ENCODE data around the gene UBR3. TPM values are rescaled to one million over a fixed set of nuclear protein-coding genes. Genes with fewer than 3 reads are reported as not detected.

The UBR3 gene
- total and polyA plus RNA-seq, 4 experiments from 2014 or later: 4.3 to 43.5 (median 27.6) TPM

- H3K27me3 ChIP-seq (ENCODE audit: insufficient read depth, low read length): no peaks in the 10 kb centered on the region
- H3K36me3 Mint-ChIP-seq: peaks cover 33 to 40% of the 10 kb centered on the region in 2 donors
- intact Hi-C loops (cut with micrococcal nuclease): no loop called here
- H3K9me3 ChIP-seq (ENCODE audit: control insufficient read depth in 1 of 2, low read length in 2 of 2): no peaks in the 10 kb centered on the region
- H3K4me1 Mint-ChIP-seq: no peaks in the 10 kb centered on the region
- no peak overlapping the region for H3K27ac Mint-ChIP-seq
- POLR2A ChIA-PET (ENCODE audit: partially characterized antibody): no interaction called here
- no peaks in the 10 kb centered on the region for H3K4me1 ChIP-seq (ENCODE audit: insufficient read depth, low read length)
- DNase-seq: no peak
- no peak overlapping the region for H3K4me3 Mint-ChIP-seq
- no peak overlapping the region for H3K27ac ChIP-seq (ENCODE audit: low read depth, low read length)
- no peaks in the 10 kb centered on the region for H3K36me3 ChIP-seq (ENCODE audit: insufficient read depth, low read length)
- no peaks in the 10 kb centered on the region for H3K9me3 Mint-ChIP-seq
- H3K27me3 Mint-ChIP-seq: no peaks in the 10 kb centered on the region
- no peak overlapping the region for H3K4me3 ChIP-seq (ENCODE audit: low read length in 2 of 2)
- CTCF ChIA-PET (ENCODE audit: partially characterized antibody): no interaction called here
These were observed 197.5 kb downstream of the UBR3 start for GRCh38 chr2:170024721-170025120.

- intact Hi-C loops (cut with micrococcal nuclease): no loop called here
- H3K4me1 Mint-ChIP-seq: no peaks in the 10 kb centered on the region
- no peak overlapping the region for H3K4me3 ChIP-seq (ENCODE audit: low read length in 2 of 2)
- POLR2A ChIA-PET (ENCODE audit: partially characterized antibody): no interaction called here
- no peaks in the 10 kb centered on the region for H3K36me3 ChIP-seq (ENCODE audit: insufficient read depth, low read length)
- H3K4me3 Mint-ChIP-seq: no peak overlapping the region
- H3K4me1 ChIP-seq (ENCODE audit: insufficient read depth, low read length): no peaks in the 10 kb centered on the region
- H3K27ac ChIP-seq (ENCODE audit: low read depth, low read length): no peak overlapping the region
- no peak for DNase-seq
- CTCF ChIA-PET (ENCODE audit: partially characterized antibody): no interaction called here
- no peaks in the 10 kb centered on the region for H3K27me3 ChIP-seq (ENCODE audit: insufficient read depth, low read length)
- H3K9me3 Mint-ChIP-seq: no peaks in the 10 kb centered on the region
- no peak overlapping the region for H3K27ac Mint-ChIP-seq
- H3K27me3 Mint-ChIP-seq: no peaks in the 10 kb centered on the region
- H3K9me3 ChIP-seq (ENCODE audit: control insufficient read depth in 1 of 2, low read length in 2 of 2): no peaks in the 10 kb centered on the region
- H3K36me3 Mint-ChIP-seq: peaks cover 33 to 42% of the 10 kb centered on the region in 2 donors
These were observed 198.0 kb downstream of the UBR3 start for GRCh38 chr2:170025223-170025622.

GRCh38 chr2:170026361-170026760 lies 199.1 kb downstream of the UBR3 start:
- H3K27me3 ChIP-seq (ENCODE audit: insufficient read depth, low read length): no peaks in the 10 kb centered on the region
- POLR2A ChIA-PET (ENCODE audit: partially characterized antibody): no interaction called here
- no peak overlapping the region for H3K27ac ChIP-seq (ENCODE audit: low read depth, low read length)
- H3K27ac Mint-ChIP-seq: no peak overlapping the region
- H3K4me3 ChIP-seq (ENCODE audit: low read length in 2 of 2): no peak overlapping the region
- no peaks in the 10 kb centered on the region for H3K27me3 Mint-ChIP-seq
- H3K4me1 ChIP-seq (ENCODE audit: insufficient read depth, low read length): no peaks in the 10 kb centered on the region
- peaks cover 0 to 2% (median 0%) of the 10 kb centered on the region in 8 donors for H3K9me3 Mint-ChIP-seq
- intact Hi-C loops (cut with micrococcal nuclease): no loop called here
- H3K4me3 Mint-ChIP-seq: no peak overlapping the region
- no peaks in the 10 kb centered on the region for H3K36me3 ChIP-seq (ENCODE audit: insufficient read depth, low read length)
- CTCF ChIA-PET (ENCODE audit: partially characterized antibody): no interaction called here
- DNase-seq: no peak
- peaks cover 34 to 42% of the 10 kb centered on the region in 2 donors for H3K36me3 Mint-ChIP-seq
- no peaks in the 10 kb centered on the region for H3K9me3 ChIP-seq (ENCODE audit: control insufficient read depth in 1 of 2, low read length in 2 of 2)
- H3K4me1 Mint-ChIP-seq: no peaks in the 10 kb centered on the region

GRCh38 chr2:170029551-170029950 lies 202.3 kb downstream of the UBR3 start:
- no peaks in the 10 kb centered on the region for H3K9me3 ChIP-seq (ENCODE audit: control insufficient read depth in 1 of 2, low read length in 2 of 2)
- H3K4me3 Mint-ChIP-seq: no peak overlapping the region

GRCh38 chr2:170030040-170030439 lies 202.8 kb downstream of the UBR3 start:
- Histone ChIP-seq H3K9me3 (ENCODE audit: control insufficient read depth in 1 of 2, low read length in 2 of 2) (no peaks in the 10 kb centered on the region), H3K36me3 (ENCODE audit: insufficient read depth, low read length) (no peaks in the 10 kb centered on the region), H3K4me1 (ENCODE audit: insufficient read depth, low read length) (no peaks in the 10 kb centered on the region), H3K27me3 (ENCODE audit: insufficient read depth, low read length) (no peaks in the 10 kb centered on the region), H3K27ac (ENCODE audit: low read depth, low read length) (no peak overlapping the region), H3K4me3 (ENCODE audit: low read length in 2 of 2) (no peak overlapping the region)
- Mint-ChIP-seq H3K27me3 (no peaks in the 10 kb centered on the region), H3K9me3 (peaks cover 0 to 2% (median 0%) of the 10 kb centered on the region in 8 donors), H3K36me3 (peaks cover 36 to 44% of the 10 kb centered on the region in 2 donors), H3K4me3 (no peak overlapping the region), H3K4me1 (peaks cover 0 to 3% (median 0%) of the 10 kb centered on the region in 4 donors), H3K27ac (no peak overlapping the region)
- no peak for DNase-seq
- ChIA-PET POLR2A (ENCODE audit: partially characterized antibody) (no interaction called here), CTCF (ENCODE audit: partially characterized antibody) (no interaction called here)
- intact Hi-C loops (cut with micrococcal nuclease): no loop called here

More at GRCh38 chr2:170029551-170029950, 202.3 kb downstream of the UBR3 start:
- CTCF ChIA-PET (ENCODE audit: partially characterized antibody): no interaction called here
- Histone ChIP-seq H3K4me3 (ENCODE audit: low read length in 2 of 2) (no peak overlapping the region), H3K27ac (ENCODE audit: low read depth, low read length) (no peak overlapping the region), H3K27me3 (ENCODE audit: insufficient read depth, low read length) (no peaks in the 10 kb centered on the region), H3K36me3 (ENCODE audit: insufficient read depth, low read length) (no peaks in the 10 kb centered on the region), H3K4me1 (ENCODE audit: insufficient read depth, low read length) (no peaks in the 10 kb centered on the region)
- Mint-ChIP-seq H3K36me3 (peaks cover 36 to 42% of the 10 kb centered on the region in 2 donors), H3K27ac (peak overlapping the region in 1 of 7 donors; percentile 7), H3K9me3 (peaks cover 0 to 2% (median 0%) of the 10 kb centered on the region in 8 donors), H3K27me3 (no peaks in the 10 kb centered on the region), H3K4me1 (peaks cover 0 to 3% (median 0%) of the 10 kb centered on the region in 4 donors)
- no peak for DNase-seq
- POLR2A ChIA-PET (ENCODE audit: partially characterized antibody): no interaction called here
- intact Hi-C loops (cut with micrococcal nuclease): no loop called here

GRCh38 chr2:170031288-170031687 lies 204.0 kb downstream of the UBR3 start:
- DNase-seq: no peak
- Histone ChIP-seq H3K27ac (ENCODE audit: low read depth, low read length) (no peak overlapping the region), H3K4me1 (ENCODE audit: insufficient read depth, low read length) (no peaks in the 10 kb centered on the region), H3K36me3 (ENCODE audit: insufficient read depth, low read length) (no peaks in the 10 kb centered on the region), H3K27me3 (ENCODE audit: insufficient read depth, low read length) (no peaks in the 10 kb centered on the region), H3K4me3 (ENCODE audit: low read length in 2 of 2) (no peak overlapping the region), H3K9me3 (ENCODE audit: control insufficient read depth in 1 of 2, low read length in 2 of 2) (no peaks in the 10 kb centered on the region)
- Mint-ChIP-seq H3K27me3 (no peaks in the 10 kb centered on the region), H3K9me3 (peaks cover 0 to 2% (median 0%) of the 10 kb centered on the region in 8 donors), H3K36me3 (peaks cover 36 to 48% of the 10 kb centered on the region in 2 donors), H3K4me1 (peaks cover 0 to 3% (median 0%) of the 10 kb centered on the region in 4 donors), H3K27ac (no peak overlapping the region), H3K4me3 (no peak overlapping the region)
- intact Hi-C loops (cut with micrococcal nuclease): no loop called here
- POLR2A ChIA-PET (ENCODE audit: partially characterized antibody): no interaction called here
- CTCF ChIA-PET (ENCODE audit: partially characterized antibody): no interaction called here

- ChIA-PET CTCF (ENCODE audit: partially characterized antibody) (no interaction called here), POLR2A (ENCODE audit: partially characterized antibody) (no interaction called here)
- intact Hi-C loops (cut with micrococcal nuclease): no loop called here
- peaks cover 0 to 2% (median 0%) of the 10 kb centered on the region in 8 donors for H3K9me3 Mint-ChIP-seq
- H3K9me3 ChIP-seq (ENCODE audit: control insufficient read depth in 1 of 2, low read length in 2 of 2): no peaks in the 10 kb centered on the region
- H3K4me3 ChIP-seq (ENCODE audit: low read length in 2 of 2): no peak overlapping the region
- H3K27me3 Mint-ChIP-seq: no peaks in the 10 kb centered on the region
- peaks cover 0 to 3% (median 0%) of the 10 kb centered on the region in 4 donors for H3K4me1 Mint-ChIP-seq
- no peaks in the 10 kb centered on the region for H3K36me3 ChIP-seq (ENCODE audit: insufficient read depth, low read length)
- H3K27me3 ChIP-seq (ENCODE audit: insufficient read depth, low read length): no peaks in the 10 kb centered on the region
- peaks cover 41 to 49% of the 10 kb centered on the region in 2 donors for H3K36me3 Mint-ChIP-seq
- no peak overlapping the region for H3K27ac Mint-ChIP-seq
- DNase-seq: no peak
- H3K4me1 ChIP-seq (ENCODE audit: insufficient read depth, low read length): no peaks in the 10 kb centered on the region
- no peak overlapping the region for H3K4me3 Mint-ChIP-seq
- H3K27ac ChIP-seq (ENCODE audit: low read depth, low read length): no peak overlapping the region
These were observed 207.3 kb downstream of the UBR3 start for GRCh38 chr2:170034596-170034995.

- no peaks in the 10 kb centered on the region for H3K4me1 ChIP-seq (ENCODE audit: insufficient read depth, low read length)
- ChIA-PET CTCF (ENCODE audit: partially characterized antibody) (no interaction called here), POLR2A (ENCODE audit: partially characterized antibody) (no interaction called here)
- Mint-ChIP-seq H3K4me1 (peaks cover 0 to 3% (median 0%) of the 10 kb centered on the region in 4 donors), H3K27me3 (no peaks in the 10 kb centered on the region), H3K27ac (no peak overlapping the region), H3K36me3 (peaks cover 31 to 44% of the 10 kb centered on the region in 2 donors), H3K9me3 (peaks cover 0 to 1% (median 0%) of the 10 kb centered on the region in 8 donors), H3K4me3 (no peak overlapping the region)
- H3K27me3 ChIP-seq (ENCODE audit: insufficient read depth, low read length): no peaks in the 10 kb centered on the region
- DNase-seq: no peak
- H3K9me3 ChIP-seq (ENCODE audit: control insufficient read depth in 1 of 2, low read length in 2 of 2): no peaks in the 10 kb centered on the region
- H3K4me3 ChIP-seq (ENCODE audit: low read length in 2 of 2): no peak overlapping the region
- peaks cover 4% of the 10 kb centered on the region for H3K36me3 ChIP-seq (ENCODE audit: insufficient read depth, low read length)
- no peak overlapping the region for H3K27ac ChIP-seq (ENCODE audit: low read depth, low read length)
- intact Hi-C loops (cut with micrococcal nuclease): no loop called here
These were observed 211.5 kb downstream of the UBR3 start for GRCh38 chr2:170038734-170039133.

All from CD4-positive, alpha-beta memory T cell (primary cell).